GM13976 (cell line): ENCODE measurements around the gene SYAP1.
"Not testable (repeated sequence)": the region's sequence is repeated elsewhere in the genome, so short reads cannot be mapped to it uniquely, and the experiment has no call there.

Experiments used
- DNase-seq: peaks from one replicate; pipeline ENCODE4 v3.0.0; 2012; ENCODE audit warnings: low spot score
- CTCF ChIP-seq: IDR thresholded peaks from 2 replicates; pipeline ENCODE4 v1.5.1; 2012; ENCODE audit warnings: borderline replicate concordance, mild to moderate bottlenecking; ENCODE audit not compliant: insufficient read depth; ENCODE audit errors: extremely low read depth, missing control alignments, control extremely low read depth
- in situ Hi-C: fragments of 300-500 bp; cut with MboI; formaldehyde crosslinking; loops from one replicate; pipeline ENCODE4 v1.12.0; 2022; ENCODE audit warnings: low sequenced_read_pairs, mixed read lengths, inconsistent platforms; ENCODE audit not compliant: unreplicated experiment

The SYAP1 gene

GRCh38 chrX:16722481-16722880, 3.1 kb downstream of the SYAP1 start:
- TF ChIP-seq CTCF = no peak
- in situ Hi-C loops = no loop called here

GRCh38 chrX:16725072-16725471, 5.7 kb downstream of the SYAP1 start:
- no peak for TF ChIP-seq CTCF
- DNase-seq = no peak
- in situ Hi-C loops = no loop called here

More at GRCh38 chrX:16722481-16722880, 3.1 kb downstream of the SYAP1 start:
- no peak for DNase-seq

GRCh38 chrX:16726347-16726988, 7.1 kb downstream of the SYAP1 start:
- in situ Hi-C loops, DNase-seq: not testable (repeated sequence)

- no peak for TF ChIP-seq CTCF
- in situ Hi-C loops = no loop called here
- DNase-seq = no peak
These were observed 8.2 kb downstream of the SYAP1 start for GRCh38 chrX:16727637-16728036.

- DNase-seq = no peak
- TF ChIP-seq CTCF = no peak
- in situ Hi-C loops = no loop called here
These were observed 11.0 kb downstream of the SYAP1 start for GRCh38 chrX:16730450-16730849.

GRCh38 chrX:16733013-16733412, 13.6 kb downstream of the SYAP1 start:
- no peak for DNase-seq
- TF ChIP-seq CTCF = no peak
- in situ Hi-C loops = no loop called here

GRCh38 chrX:16737024-16737423, 17.6 kb downstream of the SYAP1 start:
- in situ Hi-C loops = no loop called here
- TF ChIP-seq CTCF = no peak
- no peak for DNase-seq
